Measurements from ENCODE around the gene CHRM5. TPM values are rescaled to one million over a fixed set of nuclear protein-coding genes. Genes with fewer than 3 reads are reported as not detected.
"Not testable (repeated sequence)": the region's sequence is repeated elsewhere in the genome, so short reads cannot be mapped to it uniquely, and the experiment has no call there.

CHRM5 gene
- total and polyA plus RNA-seq, 2 donors from 2014 or later, result 0.06 TPM; not detected in 1

DNA sequence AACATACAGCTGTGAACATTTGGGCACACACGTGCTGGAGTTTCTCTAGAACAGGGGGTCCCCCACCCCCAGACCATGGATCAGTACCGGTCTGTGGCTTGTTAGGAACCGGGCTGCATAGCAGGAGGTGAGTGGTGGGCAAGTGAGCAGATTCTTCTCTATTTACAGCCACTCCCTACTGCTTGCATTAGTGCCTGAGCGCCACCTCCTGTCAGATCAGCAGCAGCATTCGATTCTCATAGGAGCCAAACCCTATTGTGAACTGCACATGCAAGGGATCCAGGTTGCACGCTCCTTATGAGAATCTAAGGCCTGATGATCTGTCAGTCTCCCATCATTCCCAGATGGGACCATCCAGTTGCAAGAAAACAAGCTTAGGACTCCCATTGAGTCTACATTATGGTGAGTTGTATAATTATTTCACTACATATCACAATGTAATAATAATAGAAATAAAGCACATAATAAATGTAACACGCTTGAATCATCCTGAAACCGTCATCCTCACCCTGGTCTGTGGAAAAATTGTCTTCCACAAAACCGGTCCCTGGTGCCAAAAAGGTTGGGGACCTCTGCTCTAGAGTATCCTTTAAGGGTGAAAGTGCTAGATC is 25.8 kb downstream of the CHRM5 start:
- H3K4me3 ChIP-seq (ENCODE audit: low read length in 3 of 3), result no peak overlapping the region
- H3K27me3 ChIP-seq (ENCODE audit: control insufficient read depth, insufficient read depth, low read length), result no peaks in the 10 kb centered on the region
- no peaks in the 10 kb centered on the region for H3K4me1 ChIP-seq (ENCODE audit: control insufficient read depth in 2 of 3, insufficient read depth in 2 of 3, low read depth in 1 of 3, low read length in 3 of 3)
- TF ChIP-seq, protein P1, sequence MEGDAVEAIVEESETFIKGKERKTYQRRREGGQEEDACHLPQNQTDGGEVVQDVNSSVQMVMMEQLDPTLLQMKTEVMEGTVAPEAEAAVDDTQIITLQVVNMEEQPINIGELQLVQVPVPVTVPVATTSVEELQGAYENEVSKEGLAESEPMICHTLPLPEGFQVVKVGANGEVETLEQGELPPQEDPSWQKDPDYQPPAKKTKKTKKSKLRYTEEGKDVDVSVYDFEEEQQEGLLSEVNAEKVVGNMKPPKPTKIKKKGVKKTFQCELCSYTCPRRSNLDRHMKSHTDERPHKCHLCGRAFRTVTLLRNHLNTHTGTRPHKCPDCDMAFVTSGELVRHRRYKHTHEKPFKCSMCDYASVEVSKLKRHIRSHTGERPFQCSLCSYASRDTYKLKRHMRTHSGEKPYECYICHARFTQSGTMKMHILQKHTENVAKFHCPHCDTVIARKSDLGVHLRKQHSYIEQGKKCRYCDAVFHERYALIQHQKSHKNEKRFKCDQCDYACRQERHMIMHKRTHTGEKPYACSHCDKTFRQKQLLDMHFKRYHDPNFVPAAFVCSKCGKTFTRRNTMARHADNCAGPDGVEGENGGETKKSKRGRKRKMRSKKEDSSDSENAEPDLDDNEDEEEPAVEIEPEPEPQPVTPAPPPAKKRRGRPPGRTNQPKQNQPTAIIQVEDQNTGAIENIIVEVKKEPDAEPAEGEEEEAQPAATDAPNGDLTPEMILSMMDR (IDR thresholded peaks at IDR 0.05; ENCODE audit: borderline replicate concordance, extremely low read depth, insufficient read depth), result no peak
- no peaks in the 10 kb centered on the region for H3K9me3 ChIP-seq (ENCODE audit: control insufficient read depth in 2 of 3, insufficient read depth in 1 of 3, low read length in 3 of 3)
- intact Hi-C loops (cut with DNase I), result no loop called here
- H3K36me3 ChIP-seq (ENCODE audit: control insufficient read depth in 2 of 3, insufficient read depth in 3 of 3, low read length in 3 of 3), result no peaks in the 10 kb centered on the region
- H3K9ac ChIP-seq (ENCODE audit: low read length in 3 of 3), result no peak overlapping the region
- no peak overlapping the region for H3K27ac ChIP-seq (ENCODE audit: low read depth in 2 of 2, low read length in 2 of 2)
- DNase-seq (no peak), FAIRE-seq (no peak)

DNA sequence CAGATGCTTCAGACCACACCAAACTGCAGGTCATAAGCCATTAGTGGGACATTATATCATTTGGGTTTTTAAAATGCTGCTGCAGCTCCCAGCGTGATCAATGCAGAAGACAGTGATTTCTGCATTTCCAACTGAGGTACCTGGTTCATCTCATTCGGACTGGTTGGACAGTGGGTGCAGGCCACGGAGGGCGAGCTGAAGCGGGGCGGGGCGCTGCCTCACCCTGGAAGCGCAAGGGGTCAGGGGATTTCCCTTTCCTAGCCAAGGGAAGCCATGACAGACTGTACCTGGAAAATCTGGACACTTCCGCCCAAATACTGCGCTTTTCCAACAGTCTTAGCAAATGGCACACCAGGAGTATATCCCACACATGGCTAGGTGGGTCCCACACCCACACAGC is 27.4 kb downstream of the CHRM5 start:
- H3K9me3 ChIP-seq (ENCODE audit: control insufficient read depth in 2 of 3, insufficient read depth in 1 of 3, low read length in 3 of 3); FAIRE-seq; DNase-seq: not testable (repeated sequence)

DNA sequence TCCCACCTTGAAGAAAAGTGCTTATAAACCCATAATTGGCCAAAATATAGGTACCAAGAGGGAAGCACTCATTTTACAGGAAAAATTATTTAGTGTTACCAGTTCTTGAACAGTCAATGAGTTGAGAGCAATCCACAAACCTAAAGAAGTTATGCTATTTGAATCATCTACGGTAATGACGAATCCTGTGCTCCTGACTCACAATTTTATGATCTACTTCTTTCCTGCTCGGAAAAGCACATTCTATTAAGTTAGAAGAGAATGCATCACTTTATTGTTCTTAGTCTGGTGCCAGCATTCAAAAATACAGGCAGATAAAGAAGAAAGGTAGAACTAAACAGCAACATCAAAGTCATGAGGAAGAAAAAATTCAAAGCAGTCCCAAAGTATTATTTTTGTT is 33.2 kb downstream of the CHRM5 start:
- no peaks in the 10 kb centered on the region for H3K27me3 ChIP-seq (ENCODE audit: control insufficient read depth, insufficient read depth, low read length)
- TF ChIP-seq, protein P1 (IDR thresholded peaks at IDR 0.05; ENCODE audit: borderline replicate concordance, extremely low read depth, insufficient read depth), result no peak
- H3K36me3 ChIP-seq (ENCODE audit: control insufficient read depth in 2 of 3, insufficient read depth in 3 of 3, low read length in 3 of 3), result no peaks in the 10 kb centered on the region
- intact Hi-C loops (cut with DNase I), result no loop called here
- no peaks in the 10 kb centered on the region for H3K9me3 ChIP-seq (ENCODE audit: control insufficient read depth in 2 of 3, insufficient read depth in 1 of 3, low read length in 3 of 3)
- no peak overlapping the region for H3K27ac ChIP-seq (ENCODE audit: low read depth in 2 of 2, low read length in 2 of 2)
- FAIRE-seq (no peak), DNase-seq (no peak)
- H3K4me3 ChIP-seq (ENCODE audit: low read length in 3 of 3), result no peak overlapping the region
- no peaks in the 10 kb centered on the region for H3K4me1 ChIP-seq (ENCODE audit: control insufficient read depth in 2 of 3, insufficient read depth in 2 of 3, low read depth in 1 of 3, low read length in 3 of 3)
- H3K9ac ChIP-seq (ENCODE audit: low read length in 3 of 3), result no peak overlapping the region

More for the DNA sequence above, 27.4 kb downstream of the CHRM5 start:
- intact Hi-C loops (cut with DNase I); H3K27me3 ChIP-seq (ENCODE audit: control insufficient read depth, insufficient read depth, low read length); H3K4me1 ChIP-seq (ENCODE audit: control insufficient read depth in 2 of 3, insufficient read depth in 2 of 3, low read depth in 1 of 3, low read length in 3 of 3); H3K4me3 ChIP-seq (ENCODE audit: low read length in 3 of 3); H3K36me3 ChIP-seq (ENCODE audit: control insufficient read depth in 2 of 3, insufficient read depth in 3 of 3, low read length in 3 of 3); H3K9ac ChIP-seq (ENCODE audit: low read length in 3 of 3); H3K27ac ChIP-seq (ENCODE audit: low read depth in 2 of 2, low read length in 2 of 2): not testable (repeated sequence)

DNA sequence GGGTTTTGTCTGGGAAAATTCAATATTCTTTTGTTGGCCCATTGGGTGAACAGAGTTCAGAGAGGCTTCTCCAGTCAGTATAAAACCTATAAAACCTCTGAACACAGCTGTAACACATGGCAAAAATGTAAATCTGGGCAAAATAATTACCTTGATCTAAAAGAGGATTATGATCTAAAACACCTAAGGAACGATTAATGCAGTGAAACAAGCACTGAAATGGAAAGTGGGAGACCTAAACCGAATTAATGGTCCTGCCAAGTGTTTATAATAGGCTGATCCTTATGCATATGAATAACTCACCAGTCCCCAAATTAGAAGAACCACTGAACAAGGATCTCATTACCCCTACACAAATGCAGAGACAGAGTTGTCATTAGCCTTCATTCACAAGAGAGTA is 38.1 kb downstream of the CHRM5 start:
- Histone ChIP-seq H3K4me3 (ENCODE audit: low read length in 3 of 3) (no peak overlapping the region), H3K27ac (ENCODE audit: low read depth in 2 of 2, low read length in 2 of 2) (no peak overlapping the region), H3K9ac (ENCODE audit: low read length in 3 of 3) (no peak overlapping the region), H3K4me1 (ENCODE audit: control insufficient read depth in 2 of 3, insufficient read depth in 2 of 3, low read depth in 1 of 3, low read length in 3 of 3) (peaks cover 0 to 2% (median 0%) of the 10 kb centered on the region in 3 donors), H3K27me3 (ENCODE audit: control insufficient read depth, insufficient read depth, low read length) (no peaks in the 10 kb centered on the region), H3K36me3 (ENCODE audit: control insufficient read depth in 2 of 3, insufficient read depth in 3 of 3, low read length in 3 of 3) (no peaks in the 10 kb centered on the region), H3K9me3 (ENCODE audit: control insufficient read depth in 2 of 3, insufficient read depth in 1 of 3, low read length in 3 of 3) (no peaks in the 10 kb centered on the region)
- FAIRE-seq (no peak), DNase-seq (no peak)
- intact Hi-C loops (cut with DNase I), result no loop called here
- TF ChIP-seq, protein P1 (IDR thresholded peaks at IDR 0.05; ENCODE audit: borderline replicate concordance, extremely low read depth, insufficient read depth), result no peak
